K562 (cell line): Measurements from ENCODE around the gene KYAT1. TPM values are rescaled to one million over a fixed set of nuclear protein-coding genes. Genes with fewer than 3 reads are reported as not detected.

ENCODE experiments used
- AFF1 ChIP-seq, 2 experiments: fragments of 450-650 bp; IDR thresholded peaks; 2 replicates each; pipeline ENCODE4 v1.6.1; 2018; ENCODE audit warnings: mild to moderate bottlenecking in 2 of 2, low read depth in 1 of 2; ENCODE audit not compliant: partially characterized antibody in 2 of 2
- CTCF ChIP-seq, 3 experiments: IDR thresholded peaks in 2 of 3; conservative IDR thresholded peaks in 1 of 3; 2 replicates each; pipeline ENCODE4 v1.5.1; 2011 to 2012; ENCODE audit warnings: low read length in 3 of 3, mild to moderate bottlenecking in 3 of 3, control low read depth in 2 of 3, improper control_type of control experiment in 1 of 3, inconsistent platforms in 1 of 3, low read depth in 1 of 3, mixed read lengths in 1 of 3, moderate library complexity in 1 of 3; ENCODE audit not compliant: insufficient read depth in 2 of 3
- ELK1 ChIP-seq: sonication (generic); formaldehyde crosslinking; IDR thresholded peaks from 2 replicates; pipeline ENCODE4 v1.8.1; 2022; ENCODE audit warnings: missing genetic modification reagents
- EP300 ChIP-seq: IDR thresholded peaks from 2 replicates; pipeline ENCODE4 v1.6.1; 2012; ENCODE audit warnings: low read length, improper control_type of control experiment
- EWSR1 ChIP-seq: fragments of 450-650 bp; IDR thresholded peaks from 2 replicates; pipeline ENCODE4 v1.6.1; 2018; ENCODE audit warnings: borderline replicate concordance, mild to moderate bottlenecking, low read depth, moderate library complexity; ENCODE audit not compliant: partially characterized antibody
- FOXM1 ChIP-seq, 2 experiments: fragments of 450-650 bp in 1 of 2; sonication (generic) in 1 of 2; formaldehyde crosslinking in 1 of 2; IDR thresholded peaks; 2 replicates each; pipeline versions ENCODE4 v1.6.1 to v1.9.0; 2017 to 2022; ENCODE audit warnings: low read depth in 2 of 2, mild to moderate bottlenecking in 2 of 2, missing genetic modification reagents in 1 of 2, moderate library complexity in 1 of 2
- LCOR ChIP-seq: sonication (generic); formaldehyde crosslinking; IDR thresholded peaks from 2 replicates; pipeline ENCODE4 v1.8.0; 2022; ENCODE audit warnings: mild to moderate bottlenecking, missing genetic modification reagents
- MXI1 ChIP-seq: IDR thresholded peaks from 2 replicates; pipeline ENCODE4 v1.6.1; 2011; ENCODE audit warnings: low read depth, mild to moderate bottlenecking, improper control_type of control experiment, low read length
- PHF21A ChIP-seq: fragments of 450-650 bp; IDR thresholded peaks from 2 replicates; pipeline ENCODE4 v1.6.1; 2017; ENCODE audit warnings: low read depth, borderline replicate concordance
- POLR2G ChIP-seq: fragments of 200-400 bp; formaldehyde crosslinking; IDR thresholded peaks from 2 replicates; pipeline ENCODE4 v1.6.1; 2017; ENCODE audit warnings: low read depth, mild to moderate bottlenecking, antibody characterized with exemption, low read length, moderate library complexity
- SIX5 ChIP-seq, 2 experiments: IDR thresholded peaks; 2 replicates each; pipeline ENCODE4 v1.6.1; 2011; ENCODE audit warnings: low read length in 2 of 2, borderline replicate concordance in 1 of 2, low read depth in 1 of 2, mild to moderate bottlenecking in 1 of 2, moderate library complexity in 1 of 2; ENCODE audit not compliant: insufficient read depth in 1 of 2
- SRSF1 ChIP-seq: fragments of 200-400 bp; formaldehyde crosslinking; IDR thresholded peaks from 2 replicates; pipeline ENCODE4 v1.6.1; 2017; ENCODE audit warnings: mild to moderate bottlenecking, low read depth, low read length, moderate library complexity
- ZFP30 ChIP-seq: fragments of 250-450 bp; sonication (Bioruptor Pico); IDR thresholded peaks from 2 replicates; pipeline ENCODE4 v1.8.0; 2022; ENCODE audit warnings: moderate library complexity, mild to moderate bottlenecking, inconsistent platforms, borderline replicate concordance
- ZFP91 ChIP-seq: sonication (generic); formaldehyde crosslinking; IDR thresholded peaks from 2 replicates; pipeline ENCODE4 v1.8.0; 2022; ENCODE audit warnings: mild to moderate bottlenecking, missing genetic modification reagents
- ZFPM2 ChIP-seq: fragments of 250-450 bp; sonication (Bioruptor Pico); IDR thresholded peaks from 2 replicates; pipeline ENCODE4 v1.5.1; 2022; ENCODE audit warnings: mild to moderate bottlenecking
- ZNF124 ChIP-seq: sonication (generic); formaldehyde crosslinking; IDR thresholded peaks from 2 replicates; pipeline ENCODE4 v1.8.1; 2022; ENCODE audit warnings: missing genetic modification reagents
- ZNF282 ChIP-seq: sonication (generic); formaldehyde crosslinking; IDR thresholded peaks from 2 replicates; pipeline ENCODE4 v1.8.1; 2023; ENCODE audit warnings: missing genetic modification reagents
- polyA plus RNA-seq, 8 experiments: library from polyadenylated mRNA; depleted of rRNA in 4 of 8; stranded (reverse) in 5 of 8; unstranded in 3 of 8; fragments of >200 nt; fragmentation: Nextera tagmentation in 2 of 8; fragmentation: Illumina TruSeq in 1 of 8; extraction: Ambion mirVana in 2 of 8; extraction: Trizol in 1 of 8; gene quantifications; 2 replicates each; pipeline versions ENCODE4 v1.2.1 to v1.2.3, GENCODE V29; 2011 to 2014; ENCODE audit warnings: inconsistent platforms in 1 of 8, missing spikeins in 1 of 8
- total RNA-seq, 7 experiments: library from RNA; depleted of rRNA in 6 of 7; stranded (reverse); fragments of >200 nt in 6 of 7; fragmentation: Illumina TruSeq in 2 of 7; extraction: Trizol in 2 of 7; gene quantifications; 2 replicates each; pipeline versions ENCODE4 v1.2.1 to v1.2.3, GENCODE V29; 2011 to 2021; ENCODE audit warnings: low replicate concordance in 1 of 7

The KYAT1 gene
- total and polyA plus RNA-seq, 9 of the 15 experiments (the other 6 are each of a cell fraction or from before 2014, with no cell fraction given): 6.4 to 16.8 (median 11.1) TPM

- TF ChIP-seq AFF1 (IDR thresholded peaks at IDR 0.05; ENCODE audit: low read depth in 1 of 2, partially characterized antibody in 2 of 2): no peak
- TF ChIP-seq SIX5 (IDR thresholded peaks at IDR 0.05; ENCODE audit: borderline replicate concordance in 1 of 2, insufficient read depth in 1 of 2, low read depth in 1 of 2, low read length in 2 of 2): no peak
- TF ChIP-seq EWSR1: no peak
- TF ChIP-seq ZFP30 (CRISPR knock-in tag): no peak
- TF ChIP-seq ZFP91: no peak
- TF ChIP-seq SRSF1: no peak
- peak; percentile 55; the same call in 1 of the 2 replicates for TF ChIP-seq FOXM1 (IDR thresholded peaks at IDR 0.05; ENCODE audit: low read depth)
- no peak for TF ChIP-seq FOXM1 (CRISPR knock-in tag; IDR thresholded peaks at IDR 0.05; ENCODE audit: low read depth)
- no peak for TF ChIP-seq ZFPM2 (CRISPR knock-in tag)
- TF ChIP-seq ZNF282 (CRISPR knock-in tag): no peak
- no peak for TF ChIP-seq MXI1
- TF ChIP-seq EP300: peak; percentile 80
- TF ChIP-seq PHF21A: no peak
- no peak for TF ChIP-seq ZNF124 (CRISPR knock-in tag)
- TF ChIP-seq ELK1 (CRISPR knock-in tag): no peak
- peak in 2 of 3 experiments; percentile 36 to 41; a peak in 4 of 6 replicates for TF ChIP-seq CTCF (IDR thresholded peaks at IDR 0.05 in 2 of 3, conservative IDR thresholded peaks at IDR 0.05 in 1 of 3; ENCODE audit: insufficient read depth in 2 of 3, low read depth in 1 of 3, low read length in 3 of 3)
- TF ChIP-seq LCOR (CRISPR knock-in tag): peak; percentile 51; the same call in 1 of the 2 replicates
- TF ChIP-seq POLR2G: peak; percentile 8; the same call in 1 of the 2 replicates
These were observed 36.4 kb downstream of the KYAT1 start (continued) for GRCh38 chr9:128845186-128845931.
